ENCODE data around the gene ETS2. TPM values are rescaled to one million over a fixed set of nuclear protein-coding genes. Genes with fewer than 3 reads are reported as not detected.
A peak's percentile ranks its signal among the peaks of the same experiment; 100 is the strongest.

ETS2 gene
- total RNA-seq, 6 experiments from 2014 or later: 23.2 to 33.3 (median 29.0) TPM

DNA sequence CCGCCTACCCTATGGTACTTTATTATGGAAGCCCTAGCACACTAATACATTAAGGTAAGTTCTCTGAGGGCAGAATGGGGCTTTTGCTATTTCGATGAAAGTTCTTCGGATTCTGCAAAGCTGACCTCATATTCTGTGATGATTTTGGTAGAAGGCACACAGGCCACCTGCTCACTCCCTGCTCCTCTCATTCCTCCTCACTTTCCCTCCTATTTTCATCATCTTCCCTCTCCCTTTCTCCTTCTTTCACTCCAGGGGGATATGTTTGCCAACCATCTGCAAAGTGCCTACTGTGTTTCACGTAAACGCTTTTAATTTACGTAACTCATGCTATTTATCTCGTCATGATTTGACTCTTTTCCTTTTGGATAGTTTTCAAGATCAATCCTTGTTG is 45.0 kb upstream of the ETS2 start:
- no peak for TF ChIP-seq CTCF (IDR thresholded peaks at IDR 0.05)
- no peak for DNase-seq
- Mint-ChIP-seq H3K4me3 (no peak overlapping the region), H3K27me3 (ENCODE audit: insufficient read depth) (peaks cover 8% of the 10 kb centered on the region), H3K36me3 (ENCODE audit: low read depth) (peaks cover 12% of the 10 kb centered on the region), H3K27ac (no peak overlapping the region; the same call in 1 of the 2 replicates), H3K4me1 (ENCODE audit: low read depth) (peaks cover 65% of the 10 kb centered on the region), H3K9me3 (peaks cover 4% of the 10 kb centered on the region; the same call in 1 of the 2 replicates)

GRCh38 chr21:38761531-38761930 is 44.2 kb upstream of the ETS2 start:
- peak overlapping the region; percentile 55 for H3K27ac Mint-ChIP-seq
- peaks cover 6% of the 10 kb centered on the region for H3K27me3 Mint-ChIP-seq (ENCODE audit: insufficient read depth)
- peaks cover 19% of the 10 kb centered on the region for H3K36me3 Mint-ChIP-seq (ENCODE audit: low read depth)
- no peak overlapping the region for H3K4me3 Mint-ChIP-seq
- no peak for DNase-seq
- H3K9me3 Mint-ChIP-seq: peaks cover 11% of the 10 kb centered on the region; the same call in 1 of the 2 replicates
- TF ChIP-seq CTCF (IDR thresholded peaks at IDR 0.05): no peak
- peaks cover 57% of the 10 kb centered on the region for H3K4me1 Mint-ChIP-seq (ENCODE audit: low read depth)

- Mint-ChIP-seq H3K4me1 (ENCODE audit: low read depth) (peaks cover 49% of the 10 kb centered on the region), H3K36me3 (ENCODE audit: low read depth) (peaks cover 19% of the 10 kb centered on the region), H3K9me3 (peaks cover 11% of the 10 kb centered on the region; the same call in 1 of the 2 replicates), H3K4me3 (no peak overlapping the region), H3K27ac (no peak overlapping the region), H3K27me3 (ENCODE audit: insufficient read depth) (peaks cover 6% of the 10 kb centered on the region)
- no peak for TF ChIP-seq CTCF (IDR thresholded peaks at IDR 0.05)
- DNase-seq: no peak
Observed at GRCh38 chr21:38765056-38765455, 40.7 kb upstream of the ETS2 start.

GRCh38 chr21:38766987-38767722 is 38.6 kb upstream of the ETS2 start:
- no peak for DNase-seq
- H3K9me3 Mint-ChIP-seq: peaks cover 11% of the 10 kb centered on the region; the same call in 1 of the 2 replicates
- peaks cover 49% of the 10 kb centered on the region for H3K4me1 Mint-ChIP-seq (ENCODE audit: low read depth)
- no peak overlapping the region for H3K4me3 Mint-ChIP-seq
- peak overlapping the region; percentile 98 for H3K27ac Mint-ChIP-seq
- peaks cover 6% of the 10 kb centered on the region for H3K27me3 Mint-ChIP-seq (ENCODE audit: insufficient read depth)
- no peak for TF ChIP-seq CTCF (IDR thresholded peaks at IDR 0.05)
- H3K36me3 Mint-ChIP-seq (ENCODE audit: low read depth): peaks cover 19% of the 10 kb centered on the region

GRCh38 chr21:38768471-38769063 is 37.2 kb upstream of the ETS2 start:
- Mint-ChIP-seq H3K4me1 (ENCODE audit: low read depth) (peaks cover 62% of the 10 kb centered on the region), H3K27me3 (ENCODE audit: insufficient read depth) (peaks cover 6% of the 10 kb centered on the region), H3K27ac (peak overlapping the region; percentile 98), H3K9me3 (peaks cover 11% of the 10 kb centered on the region; the same call in 1 of the 2 replicates), H3K4me3 (peak overlapping the region; percentile 70), H3K36me3 (ENCODE audit: low read depth) (peaks cover 19% of the 10 kb centered on the region)
- peak; percentile 94 for DNase-seq
- peak; percentile 37 for TF ChIP-seq CTCF (IDR thresholded peaks at IDR 0.05)

All from HFFc6 (cell line).